ENCODE data around the gene PSAPL1.

PSAPL1 gene

DNA sequence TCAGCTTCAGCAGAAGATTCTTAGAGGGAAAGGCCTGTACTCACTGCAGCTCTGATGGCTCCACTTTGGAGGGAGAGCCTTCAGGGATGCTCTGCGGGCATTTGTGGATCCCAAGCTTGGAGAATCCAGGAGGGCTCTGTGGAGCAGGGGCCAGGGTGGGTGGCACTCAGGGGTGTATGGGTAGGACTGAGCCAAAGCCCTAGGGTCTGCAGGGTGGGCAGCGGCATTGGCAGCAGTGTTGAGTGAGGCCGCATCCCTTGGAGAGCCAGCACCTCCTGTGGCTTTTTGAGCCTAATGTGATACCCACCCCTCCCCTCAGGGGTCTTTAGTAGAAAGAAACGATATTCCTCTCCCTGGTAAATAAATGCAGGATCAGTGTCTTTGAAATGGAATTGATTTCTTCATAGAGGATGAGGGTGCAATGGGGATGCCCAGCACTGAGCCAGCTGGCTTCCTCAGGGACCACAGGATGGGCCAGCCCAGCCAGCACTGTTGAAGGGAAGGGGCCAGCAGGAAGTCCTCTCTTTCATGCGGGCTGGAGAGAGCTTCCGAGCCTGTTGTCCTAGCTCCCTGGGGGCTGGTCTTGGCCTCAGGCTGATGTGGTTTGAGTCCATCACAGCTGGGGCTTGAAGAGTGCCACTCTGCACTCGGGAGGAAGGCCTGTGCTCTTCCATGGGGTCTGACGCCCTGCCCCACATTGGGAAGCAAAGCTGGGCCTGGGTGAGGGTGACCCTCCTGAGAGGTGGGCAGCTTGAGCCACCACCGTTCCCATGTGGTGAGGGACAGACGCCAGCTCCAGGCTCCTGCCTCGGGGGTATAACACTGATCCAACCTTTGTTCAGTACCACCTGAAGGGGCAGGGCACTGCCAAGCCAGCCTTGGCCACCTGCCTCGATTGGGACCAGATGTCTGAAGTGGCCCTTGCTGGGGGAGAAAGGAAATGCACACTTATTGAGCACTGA lies 49.5 kb downstream of the PSAPL1 start:
- Mint-ChIP-seq H3K27me3 (peaks cover 8 to 19% of the 10 kb centered on the region in 2 donors), H3K36me3 (no peaks in the 10 kb centered on the region), H3K4me1 (no peaks in the 10 kb centered on the region), H3K9me3 (peaks cover 8% of the 10 kb centered on the region in 2 donors), H3K27ac (no peak overlapping the region), H3K4me3 (no peak overlapping the region)
- ATAC-seq (replicated peaks) (no peak), DNase-seq (no peak)

DNA sequence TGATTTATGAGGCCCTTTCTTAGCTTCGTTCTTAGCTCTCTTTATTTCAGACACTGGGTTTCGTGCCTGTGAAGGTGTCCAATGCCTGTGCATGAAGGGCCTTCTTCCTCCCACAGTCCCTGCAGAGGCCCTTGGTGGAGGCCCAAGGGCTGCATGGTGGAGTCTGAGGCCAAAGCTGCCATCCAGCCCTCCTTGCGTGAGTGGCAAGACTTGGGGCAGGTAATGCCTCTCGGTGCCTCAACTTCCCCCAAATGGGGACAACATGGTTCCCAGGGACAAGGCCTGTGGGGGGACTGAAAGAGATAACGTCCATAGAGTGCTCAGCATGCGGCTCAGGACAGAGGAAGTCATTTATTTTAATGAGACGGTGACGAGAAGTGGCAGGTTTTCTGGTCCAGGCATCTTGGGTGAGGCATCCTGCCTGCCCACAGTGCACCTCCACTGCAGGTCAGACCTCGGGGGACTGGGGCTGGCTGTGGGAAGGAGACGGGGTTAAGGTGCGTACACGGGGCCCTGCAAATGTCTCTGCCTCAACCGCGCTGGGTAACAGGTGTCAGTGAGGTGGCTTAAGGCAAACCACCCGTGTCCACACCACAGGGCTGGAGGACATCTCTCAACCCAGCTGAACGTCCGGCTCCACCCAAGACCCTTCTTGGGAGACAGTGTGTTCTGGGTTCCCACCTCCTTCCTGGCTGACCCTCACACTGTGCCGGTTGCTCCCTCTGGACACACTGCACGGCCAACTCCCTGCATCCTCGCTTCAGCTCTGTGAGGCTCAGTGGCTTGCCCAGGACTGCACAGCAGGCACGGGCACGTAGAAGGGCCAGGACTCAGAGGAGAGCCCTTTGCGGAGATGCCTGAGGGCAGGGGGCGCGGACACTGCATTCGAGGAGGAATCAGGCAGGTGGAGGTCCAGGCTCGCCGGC lies 50.5 kb downstream of the PSAPL1 start:
- ATAC-seq (replicated peaks) = no peak
- no peak for DNase-seq
- H3K4me3 Mint-ChIP-seq = no peak overlapping the region

DNA sequence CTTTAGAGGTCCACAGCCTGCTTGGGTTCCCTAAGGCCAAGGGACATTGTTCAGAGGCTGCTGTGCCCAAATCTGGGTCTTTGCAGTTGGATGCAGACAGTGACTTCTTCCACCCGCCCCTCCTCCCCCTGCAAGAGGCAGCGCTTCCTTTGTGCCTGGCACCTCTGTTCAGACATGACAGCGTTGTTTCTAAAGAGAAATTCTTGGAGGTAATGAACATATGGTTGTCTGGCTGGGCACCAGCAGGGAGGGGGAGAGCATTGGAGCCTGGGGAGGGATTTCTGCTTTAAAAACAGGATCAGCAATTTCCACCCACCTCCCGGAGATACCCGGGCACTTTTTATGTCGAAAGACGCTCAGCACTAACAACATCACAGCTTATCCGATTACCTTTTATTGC lies 51.5 kb downstream of the PSAPL1 start:
- Mint-ChIP-seq H3K4me3 (no peak overlapping the region), H3K9me3 (peaks cover 13 to 16% of the 10 kb centered on the region in 2 donors), H3K36me3 (no peaks in the 10 kb centered on the region), H3K27me3 (peaks cover 5 to 32% of the 10 kb centered on the region in 2 donors), H3K27ac (no peak overlapping the region), H3K4me1 (no peaks in the 10 kb centered on the region)
- DNase-seq (no peak), ATAC-seq (replicated peaks) (no peak)

More for the DNA sequence above, 50.5 kb downstream of the PSAPL1 start:
- Mint-ChIP-seq H3K9me3 (peaks cover 8% of the 10 kb centered on the region in 2 donors), H3K36me3 (no peaks in the 10 kb centered on the region), H3K27ac (no peak overlapping the region), H3K4me1 (no peaks in the 10 kb centered on the region), H3K27me3 (peaks cover 5 to 24% of the 10 kb centered on the region in 2 donors)

DNA sequence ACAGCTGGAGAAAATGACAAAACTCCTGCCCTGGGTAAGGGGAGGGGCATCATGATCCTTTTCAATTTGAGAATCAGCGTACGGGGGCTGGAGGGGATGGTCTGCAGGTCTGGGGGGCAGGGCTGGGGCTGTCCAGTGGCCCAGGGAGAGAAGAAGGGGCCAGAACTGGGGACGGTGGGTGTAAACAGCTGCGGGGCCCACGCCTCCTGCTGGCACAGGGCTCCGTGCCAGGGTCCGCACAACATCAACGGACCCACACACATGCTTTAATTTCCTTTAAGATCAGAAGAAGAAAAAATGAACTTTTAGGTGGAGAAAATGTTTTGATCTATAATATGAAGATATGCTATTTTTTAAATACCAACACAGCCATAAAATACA lies 52.1 kb downstream of the PSAPL1 start:
- H3K4me1 Mint-ChIP-seq = no peaks in the 10 kb centered on the region
- no peak for DNase-seq
- peaks cover 16 to 17% of the 10 kb centered on the region in 2 donors for H3K9me3 Mint-ChIP-seq
- no peak overlapping the region for H3K4me3 Mint-ChIP-seq
- no peaks in the 10 kb centered on the region for H3K36me3 Mint-ChIP-seq
- H3K27ac Mint-ChIP-seq = no peak overlapping the region
- no peak for ATAC-seq (replicated peaks)
- peaks cover 6 to 36% of the 10 kb centered on the region in 2 donors for H3K27me3 Mint-ChIP-seq

DNA sequence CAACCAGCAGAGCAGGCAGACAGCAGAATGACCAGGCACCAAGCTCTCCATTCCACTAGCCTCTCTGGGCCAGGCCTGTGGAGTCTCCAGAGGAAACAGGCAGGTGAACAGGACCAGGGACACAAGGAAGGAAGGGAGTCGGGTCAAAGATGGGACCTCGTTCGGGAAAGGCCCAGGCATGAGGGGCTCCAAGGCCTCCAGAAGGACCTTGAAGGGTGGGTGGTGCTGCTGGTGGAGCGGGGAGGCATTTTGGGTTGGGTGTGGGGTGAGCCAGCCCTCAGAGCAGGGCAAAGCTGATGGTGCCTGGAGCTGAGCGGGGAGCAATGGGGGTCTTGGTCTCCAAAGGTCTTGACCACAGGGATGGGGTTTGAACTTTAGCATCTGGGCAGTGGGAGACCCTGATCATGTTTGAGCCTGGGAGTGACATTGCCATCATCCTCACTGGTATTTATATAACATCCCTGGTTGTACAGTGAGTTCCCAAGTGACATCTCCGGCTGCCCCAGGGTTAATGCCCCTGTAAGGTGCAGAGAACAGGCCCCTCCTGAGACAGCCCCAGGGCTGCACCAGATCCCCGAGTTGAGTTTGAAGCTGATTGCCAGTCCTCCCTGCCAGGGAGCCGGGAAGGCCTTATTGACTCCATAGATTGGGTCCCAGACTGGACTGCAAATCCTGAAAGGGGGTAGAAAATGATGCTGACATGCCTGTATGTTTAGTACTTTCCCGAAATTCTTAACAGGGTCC lies 52.7 kb downstream of the PSAPL1 start:
- H3K4me3 Mint-ChIP-seq = no peak overlapping the region
- H3K27ac Mint-ChIP-seq = no peak overlapping the region
- peaks cover 13% of the 10 kb centered on the region in 2 donors for H3K9me3 Mint-ChIP-seq
- no peaks in the 10 kb centered on the region for H3K4me1 Mint-ChIP-seq
- peaks cover 11 to 39% of the 10 kb centered on the region in 2 donors for H3K27me3 Mint-ChIP-seq
- H3K36me3 Mint-ChIP-seq = no peaks in the 10 kb centered on the region
- DNase-seq = no peak
- ATAC-seq (replicated peaks) = no peak

DNA sequence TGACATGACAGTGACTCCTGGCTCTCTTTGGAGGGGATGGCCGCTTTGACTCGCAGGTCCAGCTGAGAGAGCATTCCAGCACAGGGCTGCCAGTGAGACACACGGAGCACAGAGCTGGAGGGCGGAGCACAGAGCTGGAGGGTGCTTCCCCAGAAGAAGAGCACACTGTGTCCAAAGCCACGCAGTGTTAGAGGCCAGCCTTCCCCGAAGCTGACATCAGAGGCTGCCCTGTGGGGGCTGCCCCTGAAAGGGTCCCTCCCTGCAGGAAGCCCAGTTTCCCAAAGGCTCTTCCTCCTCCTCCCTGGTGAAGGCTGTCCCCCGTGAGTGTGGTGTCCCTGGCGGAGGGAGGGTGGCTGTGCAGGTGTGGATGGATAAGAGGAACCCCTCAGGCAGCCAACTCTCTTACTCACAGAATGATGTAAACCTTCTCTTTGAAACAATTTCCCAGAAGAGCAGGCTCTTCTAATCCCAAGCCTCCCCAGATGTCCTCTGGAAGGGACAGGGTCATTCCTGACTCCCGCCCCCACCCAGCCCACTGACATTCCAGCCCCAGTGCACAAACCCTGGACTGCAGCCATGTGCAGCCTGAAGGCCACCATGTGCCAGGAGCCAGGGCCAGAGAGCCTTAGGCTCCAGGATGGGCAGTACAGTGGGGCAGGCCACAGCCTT lies 53.4 kb downstream of the PSAPL1 start:
- DNase-seq = no peak
- no peak overlapping the region for H3K4me3 Mint-ChIP-seq
- ATAC-seq (replicated peaks) = no peak
- no peak overlapping the region for H3K27ac Mint-ChIP-seq
- H3K27me3 Mint-ChIP-seq = peaks cover 18 to 43% of the 10 kb centered on the region in 2 donors
- peaks cover 13% of the 10 kb centered on the region in 2 donors for H3K9me3 Mint-ChIP-seq
- no peaks in the 10 kb centered on the region for H3K4me1 Mint-ChIP-seq
- H3K36me3 Mint-ChIP-seq = no peaks in the 10 kb centered on the region
